Gastrocnemius medialis (tissue), 4 donors: ENCODE results near the gene NECTIN1.

Experiments used
- CTCF ChIP-seq, 5 experiments: fragments of 450-650 bp in 3 of 5; fragments of 200-600 bp in 2 of 5; sonication (generic) in 2 of 5; IDR thresholded peaks in 4 of 5; conservative IDR thresholded peaks in 1 of 5; 1 replicate in 4 of 5; 2 replicates in 1 of 5; pipeline ENCODE4 v1.5.1; 2016 to 2019; ENCODE audit warnings: antibody characterized with exemption in 5 of 5, mild to moderate bottlenecking in 3 of 5, moderate library complexity in 3 of 5
- POLR2A ChIP-seq, 2 donors: fragments of 450-650 bp; IDR thresholded peaks; one replicate each; pipeline ENCODE4 v1.6.1; 2017; ENCODE audit warnings: antibody characterized with exemption in 2 of 2, mild to moderate bottlenecking in 2 of 2, moderate library complexity in 2 of 2

- TF ChIP-seq POLR2A (IDR thresholded peaks at IDR 0.05) (no peak), CTCF (IDR thresholded peaks at IDR 0.05 in 4 of 5, conservative IDR thresholded peaks at IDR 0.05 in 1 of 5) (no peak)
Measured at GRCh38 chr11:119591836-119592310, 137.1 kb downstream of the NECTIN1 start.
